Epidermal melanocyte (primary cell): ENCODE results near the gene CDK5.

ENCODE experiments used
- DNase-seq: peaks from one replicate; pipeline ENCODE4 v3.0.0; 2011; ENCODE audit warnings: low spot score; ENCODE audit not compliant: insufficient read length

Gene CDK5

GRCh38 chr7:151057506-151057988 is at the start of gene CDK5:
Gene CDK5 (minus strand): TSS chr7:151057897. CDS start chr7:151057848, 49 bp downstream.
- DNase-seq = no peak

DNA sequence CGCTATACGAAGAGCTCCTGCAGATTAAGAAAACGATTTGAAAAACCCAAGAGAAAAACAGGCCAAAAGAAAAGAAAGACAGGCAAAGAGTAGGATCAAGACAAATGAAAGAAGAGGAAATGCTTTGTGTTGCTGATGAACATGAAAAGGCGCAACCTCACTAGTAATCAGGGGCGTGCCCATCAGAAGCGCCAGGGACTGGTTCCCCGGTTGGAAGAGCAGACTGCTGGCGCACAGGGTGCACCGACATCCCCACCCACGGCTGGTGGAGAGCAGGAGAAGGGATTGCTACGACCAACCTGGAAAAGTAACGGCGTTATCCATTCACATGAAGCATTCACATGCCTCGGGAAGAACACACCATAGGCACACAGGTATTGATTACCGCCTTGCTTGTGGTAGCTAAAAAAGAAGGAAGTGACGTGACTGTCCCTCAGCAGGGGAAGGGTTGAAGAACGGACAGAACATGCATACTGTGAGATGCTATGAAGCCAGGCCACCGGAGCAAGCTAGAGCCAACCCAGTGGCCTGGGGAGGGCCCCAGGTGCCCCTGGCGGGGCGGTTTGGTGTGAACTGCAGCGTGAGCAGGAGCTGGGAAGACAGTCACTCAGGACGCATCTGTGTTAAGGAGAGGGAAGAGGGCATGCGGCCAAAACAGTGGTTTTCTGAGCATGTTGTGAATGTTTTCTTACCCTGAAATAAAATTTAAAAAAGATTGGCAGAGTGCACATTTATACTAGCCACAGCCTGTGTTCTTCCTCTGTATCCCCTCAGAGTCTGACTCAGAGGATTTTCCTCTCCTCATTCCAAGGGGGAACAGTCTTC is 46.9 kb upstream of the CDK5 start:
- DNase-seq = no peak

GRCh38 chr7:151103973-151104372 is 46.3 kb upstream of the CDK5 start:
- DNase-seq = no peak

- DNase-seq = no peak
These were observed 45.3 kb upstream of the CDK5 start for GRCh38 chr7:151102991-151103390.

DNA sequence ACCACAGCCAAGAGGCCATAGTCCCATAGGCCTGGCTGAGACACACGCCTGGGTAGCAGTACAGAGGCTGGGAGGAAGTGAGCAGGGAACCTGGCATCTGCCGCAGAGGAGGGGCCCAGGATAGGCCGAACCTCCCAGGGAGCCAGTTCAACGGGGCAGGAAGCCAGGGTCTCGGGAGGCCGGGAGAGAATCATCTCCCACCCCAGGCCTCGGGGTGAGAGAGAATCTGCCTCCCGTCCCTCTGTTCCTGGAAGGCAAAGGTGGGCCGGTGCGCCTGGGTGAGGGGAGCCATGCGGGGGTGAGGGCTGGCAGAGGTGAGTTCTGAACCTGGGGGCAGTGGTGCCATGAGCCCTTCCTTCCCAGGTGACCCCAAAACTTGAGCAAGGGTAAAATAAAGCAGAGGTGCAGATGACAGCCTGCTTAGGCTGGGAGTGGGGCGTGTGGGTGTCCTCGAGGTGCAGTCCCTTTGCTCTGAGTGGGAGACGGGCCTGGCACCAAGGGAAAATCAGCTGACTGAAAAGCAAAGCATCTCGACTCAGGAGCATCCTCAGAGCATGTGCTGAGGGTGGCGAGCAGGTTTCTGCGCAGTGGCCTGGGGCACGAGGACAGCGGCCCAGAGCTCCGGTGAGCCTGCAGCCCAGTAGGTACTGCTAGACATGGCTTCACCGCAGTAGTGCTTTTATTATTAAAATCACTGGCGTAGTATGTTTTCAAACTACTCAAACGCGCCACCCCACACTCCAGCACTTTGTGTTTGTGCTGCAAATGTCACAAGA is 44.1 kb upstream of the CDK5 start:
- no peak for DNase-seq

DNA sequence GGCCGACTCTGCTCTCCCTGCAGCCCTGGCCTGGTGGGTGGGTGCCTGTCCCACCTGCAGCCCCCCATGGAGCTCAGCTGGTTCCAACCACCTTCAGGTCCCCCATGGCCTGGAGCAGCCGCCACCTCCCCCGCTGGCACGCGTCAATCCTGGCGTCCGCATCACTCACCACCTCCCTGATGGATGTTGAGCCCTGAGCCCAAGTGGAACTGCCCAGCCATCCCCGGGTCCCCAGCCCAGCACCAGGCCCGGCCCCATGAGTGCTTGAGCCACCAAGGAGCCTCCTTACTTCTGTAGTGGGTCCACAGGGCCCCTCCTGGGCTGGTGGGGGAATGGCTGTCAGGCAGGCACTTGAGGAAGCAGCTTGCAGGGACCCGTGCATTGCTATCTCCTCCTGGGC is 43.2 kb upstream of the CDK5 start:
- DNase-seq = no peak

- DNase-seq = no peak
These were observed 42.0 kb upstream of the CDK5 start for GRCh38 chr7:151099486-151100211.

DNA sequence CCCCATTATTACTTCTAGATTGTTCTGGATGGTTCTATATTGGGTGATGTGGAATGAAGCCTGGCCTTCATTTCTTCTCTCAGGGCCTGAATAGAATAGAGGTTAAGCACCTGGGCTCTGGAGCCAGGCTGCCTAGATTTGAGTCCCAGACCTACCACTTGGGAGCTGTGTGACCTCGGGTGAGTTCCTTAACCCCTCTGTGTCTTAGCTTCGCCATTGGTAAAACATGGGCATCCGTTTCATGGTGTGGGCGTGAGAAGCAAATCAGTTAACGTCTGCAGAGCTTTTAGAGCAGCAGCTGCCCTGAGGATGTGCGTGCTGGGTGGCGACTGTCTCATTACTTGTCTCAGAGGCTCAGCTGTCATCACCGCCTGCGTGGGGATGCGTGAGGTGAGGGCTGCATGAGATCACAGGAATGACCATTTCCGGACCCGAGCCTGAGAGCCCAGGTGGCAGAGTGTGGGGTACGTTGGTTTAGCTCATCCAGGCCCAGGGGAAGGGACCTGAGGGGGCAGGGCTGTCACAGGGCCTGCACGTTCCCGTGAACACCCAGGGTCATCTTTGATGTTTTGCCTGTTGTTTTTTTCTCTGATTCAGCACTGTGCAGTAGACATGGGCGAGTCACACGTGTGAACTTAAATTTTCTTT is 38.3 kb upstream of the CDK5 start:
- no peak for DNase-seq

GRCh38 chr7:151095123-151095797 is 37.6 kb upstream of the CDK5 start:
- no peak for DNase-seq

- DNase-seq = no peak
These were observed 37.0 kb upstream of the CDK5 start for GRCh38 chr7:151094675-151095074.

DNA sequence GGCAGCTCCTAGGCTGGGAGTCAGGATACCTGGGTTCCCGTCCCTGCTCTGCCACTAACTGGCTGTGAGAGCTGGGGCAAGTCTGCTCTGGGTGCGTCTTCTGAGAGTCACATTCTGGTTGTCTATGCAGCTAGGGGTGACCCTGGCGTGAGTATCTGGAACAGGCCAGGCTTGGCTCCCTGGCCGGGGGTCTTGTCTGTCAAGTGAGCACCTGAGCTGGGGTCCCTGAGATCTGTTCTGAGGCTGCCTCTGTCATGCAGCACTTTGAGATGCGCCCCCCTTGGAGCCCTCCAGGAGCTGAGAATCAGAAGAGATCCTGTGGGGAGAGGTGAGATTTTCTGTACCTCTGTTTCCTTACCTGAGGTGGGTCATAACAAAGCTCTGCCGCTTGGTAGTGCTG is 36.1 kb upstream of the CDK5 start:
- no peak for DNase-seq

DNA sequence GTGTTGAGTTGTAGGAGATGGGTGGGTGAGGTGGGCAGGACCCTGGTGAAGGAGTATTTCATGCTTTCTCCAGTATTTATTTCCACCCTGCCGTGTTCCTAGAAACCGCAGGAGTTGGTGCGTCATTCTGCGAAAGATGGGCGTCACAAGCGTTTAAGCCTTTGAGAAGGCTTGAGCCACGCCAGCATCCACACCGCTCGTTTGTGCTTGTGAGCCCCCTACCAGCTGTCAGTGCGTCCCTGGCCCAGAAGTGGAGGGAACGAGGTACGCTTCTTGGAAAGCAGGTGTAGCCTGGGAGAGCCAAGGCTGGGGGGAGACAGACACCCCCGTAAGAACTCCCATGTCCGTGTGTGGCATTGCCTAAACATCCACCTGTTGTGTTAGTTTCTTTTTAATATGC is 34.3 kb upstream of the CDK5 start:
- no peak for DNase-seq

DNA sequence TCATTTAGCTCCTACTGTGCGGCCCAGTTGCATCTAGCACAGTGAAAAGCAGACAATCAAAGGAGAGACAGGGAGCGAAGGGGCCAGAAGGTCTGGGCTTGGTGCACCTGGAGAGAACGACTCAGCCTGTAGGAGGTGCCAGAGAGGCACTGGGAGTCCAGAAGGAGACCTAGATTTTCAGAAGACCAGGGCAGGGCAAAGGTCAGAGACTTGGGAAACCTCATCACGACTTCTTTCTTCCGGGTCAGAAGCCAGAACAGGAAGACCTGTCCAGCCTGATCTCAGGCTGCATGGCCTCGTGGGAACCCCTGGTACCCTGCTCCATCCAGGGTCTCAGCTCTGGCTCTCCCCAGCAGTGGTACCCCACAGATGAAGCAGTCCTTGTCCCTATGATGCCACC is 33.7 kb upstream of the CDK5 start:
- DNase-seq = no peak

- DNase-seq = no peak
These were observed 33.3 kb upstream of the CDK5 start for GRCh38 chr7:151091003-151091402.

- DNase-seq = no peak
These were observed 32.4 kb upstream of the CDK5 start for GRCh38 chr7:151089893-151090730.

DNA sequence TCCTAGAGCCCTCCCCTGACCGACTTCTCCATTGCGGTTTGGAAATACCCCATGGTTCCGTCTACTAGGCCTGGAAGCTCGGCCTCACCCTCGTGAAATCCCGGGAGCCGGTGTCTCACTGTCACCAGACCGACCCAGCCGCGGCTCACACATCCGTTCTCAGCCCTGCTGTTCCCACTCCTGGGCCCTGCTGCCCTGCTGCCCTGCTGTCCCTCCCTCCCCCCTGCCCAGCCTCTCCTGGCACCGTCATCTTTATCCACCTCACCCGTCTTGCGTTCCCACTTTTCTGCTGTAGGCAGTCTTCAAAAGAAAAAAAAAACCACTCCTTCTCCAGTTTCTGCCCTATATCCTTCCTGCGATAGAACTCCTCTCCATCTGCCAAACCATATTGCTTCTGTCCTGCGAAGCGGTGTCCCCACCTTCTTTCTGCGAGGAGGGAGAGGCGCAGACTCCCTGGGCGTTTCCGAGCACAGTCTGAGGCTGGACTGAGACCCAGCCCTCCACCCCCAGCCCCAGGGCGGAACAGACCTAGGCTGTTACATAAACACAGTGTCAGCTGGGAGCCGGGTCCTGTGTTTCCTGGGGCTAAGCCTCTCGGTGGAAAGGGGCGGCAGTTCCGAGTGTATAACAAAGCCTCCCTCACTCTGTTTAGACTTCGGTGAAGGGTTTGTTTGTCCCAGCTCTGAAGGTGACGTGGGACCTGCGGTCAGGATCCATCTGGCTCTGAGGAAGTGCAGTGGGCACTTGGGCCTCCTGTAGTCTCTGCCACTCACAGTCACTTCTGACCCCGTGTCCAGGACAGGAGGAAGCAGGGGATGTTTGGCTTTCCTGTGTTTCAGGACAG is 31.4 kb upstream of the CDK5 start:
- peak; percentile 70 for DNase-seq

DNA sequence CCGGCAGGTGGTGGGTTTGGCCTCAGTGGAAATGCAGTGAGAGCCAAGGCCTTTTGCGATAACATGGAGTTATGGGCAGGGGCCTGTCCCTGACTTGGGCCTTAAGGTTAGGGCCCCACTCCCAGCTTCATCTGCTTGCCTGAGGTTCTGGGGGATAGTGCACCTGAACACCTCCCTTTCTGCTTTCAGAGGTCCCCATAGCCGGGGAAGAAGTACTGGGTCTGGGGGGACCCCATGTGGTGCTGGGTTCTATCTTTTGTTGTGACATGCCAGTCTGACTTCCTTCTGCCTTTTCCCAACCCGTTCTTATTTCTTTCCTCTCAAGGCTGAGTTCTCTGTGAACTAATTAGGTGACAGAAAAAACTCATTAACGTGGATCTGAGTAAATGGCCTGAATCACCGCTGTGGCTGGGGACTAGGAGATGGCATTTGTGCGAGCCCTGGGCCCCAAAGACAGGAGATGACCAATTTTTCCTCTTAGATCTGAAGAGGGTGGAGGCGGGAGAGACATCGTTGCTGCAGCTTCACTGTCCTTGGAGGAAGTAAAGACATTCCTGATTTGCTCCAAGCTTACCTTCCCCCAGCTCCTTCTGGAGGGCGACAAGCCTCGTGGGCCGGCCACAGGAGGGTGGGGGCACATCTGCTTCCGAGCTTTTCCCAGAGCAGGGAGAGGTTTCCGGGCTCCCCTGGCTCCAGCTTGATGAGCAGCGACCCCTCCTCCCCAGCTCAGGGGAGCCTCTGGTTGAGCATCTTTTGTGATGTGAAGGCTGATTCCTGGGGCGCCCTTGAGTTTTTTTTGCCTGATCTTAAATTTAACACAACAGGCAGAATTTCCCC is 30.5 kb upstream of the CDK5 start:
- no peak for DNase-seq
